NK-92 (cell line): ENCODE results near the gene OXTR.
"Not testable (repeated sequence)": the region's sequence is repeated elsewhere in the genome, so short reads cannot be mapped to it uniquely, and the experiment has no call there.

Experiments used
- DNase-seq: peaks from one replicate; lab custom pipeline; 2025; ENCODE audit not compliant: unreplicated experiment; lab: John Stamatoyannopoulos, UW

OXTR gene

DNA sequence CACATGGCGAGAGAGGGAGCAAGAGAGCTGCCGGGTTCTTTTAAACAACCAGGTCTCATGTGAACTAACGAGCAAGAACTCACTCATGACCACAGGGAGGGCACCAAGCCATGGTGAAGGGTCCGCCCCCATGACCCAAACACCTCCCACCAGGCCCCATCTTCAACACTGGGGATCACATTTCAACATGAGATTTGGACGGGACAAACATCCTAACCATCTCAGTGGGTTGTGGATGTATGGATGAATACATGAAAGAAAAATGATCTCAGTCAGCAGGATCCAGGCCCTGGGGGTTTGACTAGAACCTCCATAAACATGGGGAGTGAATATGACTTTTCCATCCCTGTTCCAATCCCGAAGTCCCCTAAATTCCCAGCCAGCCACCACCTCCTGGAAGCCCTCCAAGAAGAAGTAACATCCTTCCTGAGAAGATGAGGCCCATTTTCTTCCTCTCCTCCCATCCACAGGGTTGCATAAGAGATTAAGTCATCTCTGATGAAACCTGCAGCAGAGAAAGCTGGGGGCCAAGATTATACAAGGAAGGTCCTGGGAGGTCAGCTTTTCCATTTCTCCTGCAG lies 26.3 kb downstream of the OXTR start:
- DNase-seq = no peak

DNA sequence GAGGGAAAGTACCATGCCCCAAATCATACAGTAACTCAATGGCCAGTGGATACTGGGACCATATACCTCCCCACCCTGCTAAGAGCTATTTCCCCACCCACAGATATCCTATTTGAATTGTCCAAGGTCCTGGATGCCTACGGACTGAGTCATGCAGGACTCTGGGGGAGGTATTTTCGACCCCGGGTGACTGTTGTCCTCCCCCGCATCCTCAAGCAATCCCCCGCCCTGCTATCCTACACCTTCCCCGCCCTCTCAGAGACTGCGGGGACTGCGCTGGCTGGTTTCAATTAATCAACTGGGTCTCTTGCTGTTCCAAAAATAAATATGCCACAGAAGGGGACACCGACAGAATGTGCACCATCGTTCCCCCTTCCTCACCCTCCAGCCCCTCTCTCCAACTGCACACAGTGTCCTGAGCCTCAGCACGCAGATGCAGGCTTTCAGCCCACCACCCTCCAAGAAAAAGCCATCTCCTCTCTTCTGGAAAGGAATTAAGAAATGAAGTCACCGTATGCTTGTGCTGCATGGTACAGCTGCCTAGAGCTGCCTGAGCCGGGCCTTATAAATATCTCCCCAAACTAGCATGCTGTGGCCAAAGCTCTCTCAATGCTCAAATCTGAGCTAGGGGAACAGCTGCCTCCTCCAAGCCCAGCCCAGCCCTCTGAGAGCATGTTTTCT lies 27.7 kb downstream of the OXTR start:
- no peak for DNase-seq

DNA sequence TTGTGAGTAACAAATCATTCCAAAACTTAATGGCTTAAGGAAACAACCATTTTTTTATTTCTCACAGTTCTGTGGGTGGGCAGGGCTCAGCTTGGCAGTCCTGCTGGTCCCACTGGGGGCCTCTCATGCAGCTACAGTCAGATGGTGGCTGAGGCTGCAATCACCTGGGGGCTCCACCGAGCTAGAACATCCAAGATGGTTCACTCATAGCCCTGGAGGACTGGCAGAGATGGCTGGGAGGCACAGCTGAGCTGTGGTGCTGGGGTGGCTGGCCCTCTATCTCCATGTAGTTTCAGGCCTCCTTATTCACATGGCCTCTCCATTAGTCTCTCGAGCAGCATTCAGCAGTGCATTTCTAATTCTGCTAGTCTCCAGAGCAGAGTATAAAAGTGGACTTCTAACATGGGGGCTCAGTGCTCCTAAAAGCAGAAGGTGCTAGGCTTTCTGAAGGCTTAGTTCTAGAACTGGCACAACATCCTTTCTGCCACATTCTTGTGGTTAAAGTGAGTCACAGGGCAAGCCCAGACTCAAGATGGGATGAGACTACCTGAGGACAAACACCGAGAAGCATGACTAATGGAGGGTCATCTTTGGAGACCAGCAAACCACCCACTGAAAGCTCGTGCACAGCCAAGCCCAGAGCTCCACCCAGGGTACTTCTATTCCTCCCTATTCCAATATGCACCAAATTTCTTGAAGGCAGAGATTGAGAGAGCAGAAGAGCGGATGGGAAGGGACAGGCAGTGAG lies 29.5 kb downstream of the OXTR start:
- DNase-seq = no peak

DNA sequence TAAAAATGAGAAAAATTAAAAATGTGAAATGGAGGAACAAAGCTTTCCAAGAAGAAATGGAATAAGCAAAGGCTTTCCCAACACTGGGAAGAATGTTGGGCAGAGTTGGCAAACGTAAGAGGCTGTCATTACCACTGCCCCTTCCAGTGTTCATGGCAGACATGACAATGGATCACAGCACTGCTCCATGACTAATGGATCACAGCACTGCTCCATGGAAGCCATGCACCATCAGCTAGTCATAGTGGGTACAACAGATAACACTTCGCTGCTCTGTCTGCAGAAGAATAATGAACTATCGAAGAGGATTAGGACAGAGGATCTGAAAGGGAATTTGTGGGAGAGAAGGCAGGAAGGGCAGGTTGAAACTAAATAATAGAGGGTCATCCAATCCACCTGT lies 30.8 kb downstream of the OXTR start:
- no peak for DNase-seq

DNA sequence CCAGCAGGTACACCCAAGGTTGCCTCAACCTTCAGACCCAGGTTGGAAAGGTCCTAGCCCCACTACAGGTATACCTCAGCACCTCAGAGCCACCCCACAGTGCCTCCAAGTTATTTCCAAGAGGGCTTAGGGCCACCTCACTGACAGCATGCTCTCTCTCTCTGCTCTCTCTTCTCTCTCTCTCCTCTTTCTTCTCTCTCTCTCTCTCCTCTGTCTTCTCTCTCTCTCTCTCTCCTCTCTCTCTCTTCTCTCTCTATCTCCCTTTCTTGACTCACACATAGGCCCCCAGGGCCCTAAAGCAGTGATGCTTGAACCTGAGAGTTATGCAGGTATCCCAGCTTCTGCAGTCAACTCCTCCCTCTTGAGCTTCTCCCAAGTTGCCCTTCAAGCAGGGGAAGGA lies 31.6 kb downstream of the OXTR start:
- DNase-seq = no peak

DNA sequence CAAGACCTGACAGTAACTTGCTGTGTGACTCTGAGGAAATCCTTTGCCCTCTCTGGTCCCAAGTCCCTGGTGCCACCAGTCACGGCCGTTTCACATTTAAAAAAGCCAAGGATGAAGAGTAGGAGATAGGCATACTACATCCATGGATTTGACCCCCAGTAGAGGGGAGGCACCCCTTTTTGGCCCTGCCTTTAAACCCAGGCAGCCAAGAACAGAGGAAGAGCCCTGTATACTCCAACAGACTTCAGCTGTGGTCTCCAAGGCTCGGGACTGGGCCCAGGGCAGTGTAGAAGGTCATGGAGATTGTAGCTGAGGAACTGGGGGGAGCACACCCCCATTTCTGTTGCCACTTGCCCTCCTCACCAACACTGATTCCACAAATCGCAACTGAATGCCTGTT lies 32.1 kb downstream of the OXTR start:
- DNase-seq = no peak

DNA sequence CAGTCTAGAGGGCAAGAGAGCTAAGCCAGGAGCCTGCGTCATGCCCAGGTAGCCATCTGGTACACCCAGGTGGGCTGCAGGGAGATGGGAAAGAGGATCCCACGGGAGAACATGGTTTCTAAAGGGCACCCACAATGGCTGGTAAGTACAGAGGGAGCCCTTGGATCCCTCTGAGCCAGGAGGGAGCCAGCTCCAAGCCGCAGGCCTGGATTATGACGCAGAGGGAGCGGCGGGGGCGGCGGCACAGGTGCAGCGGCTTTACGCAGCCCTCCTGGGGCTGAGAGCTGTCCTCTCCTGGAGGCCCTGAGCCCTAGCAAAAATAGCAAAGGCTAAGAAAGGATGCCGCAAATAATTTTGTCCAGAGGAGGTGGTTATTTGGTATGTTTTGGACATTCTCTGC lies 33.0 kb downstream of the OXTR start:
- DNase-seq = no peak

DNA sequence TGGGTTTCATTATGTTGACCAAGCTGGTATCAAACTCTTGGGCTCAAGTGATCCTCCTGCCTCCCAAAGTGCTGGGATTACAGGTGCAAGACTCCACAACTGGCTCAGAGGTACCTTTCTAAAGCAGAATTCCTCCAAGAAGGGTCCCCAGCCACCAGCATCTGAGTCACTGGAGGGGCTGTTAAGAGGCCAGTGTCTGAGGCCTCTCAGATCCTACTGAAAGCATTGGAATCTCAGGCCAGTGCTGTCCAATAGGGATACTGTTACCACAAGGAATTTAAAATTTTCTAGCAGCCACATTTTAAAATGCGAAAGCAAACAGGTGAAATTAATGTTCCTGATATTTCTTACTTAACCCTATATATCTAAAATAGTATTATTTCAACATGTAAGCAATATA lies 34.5 kb downstream of the OXTR start:
- DNase-seq = no peak

DNA sequence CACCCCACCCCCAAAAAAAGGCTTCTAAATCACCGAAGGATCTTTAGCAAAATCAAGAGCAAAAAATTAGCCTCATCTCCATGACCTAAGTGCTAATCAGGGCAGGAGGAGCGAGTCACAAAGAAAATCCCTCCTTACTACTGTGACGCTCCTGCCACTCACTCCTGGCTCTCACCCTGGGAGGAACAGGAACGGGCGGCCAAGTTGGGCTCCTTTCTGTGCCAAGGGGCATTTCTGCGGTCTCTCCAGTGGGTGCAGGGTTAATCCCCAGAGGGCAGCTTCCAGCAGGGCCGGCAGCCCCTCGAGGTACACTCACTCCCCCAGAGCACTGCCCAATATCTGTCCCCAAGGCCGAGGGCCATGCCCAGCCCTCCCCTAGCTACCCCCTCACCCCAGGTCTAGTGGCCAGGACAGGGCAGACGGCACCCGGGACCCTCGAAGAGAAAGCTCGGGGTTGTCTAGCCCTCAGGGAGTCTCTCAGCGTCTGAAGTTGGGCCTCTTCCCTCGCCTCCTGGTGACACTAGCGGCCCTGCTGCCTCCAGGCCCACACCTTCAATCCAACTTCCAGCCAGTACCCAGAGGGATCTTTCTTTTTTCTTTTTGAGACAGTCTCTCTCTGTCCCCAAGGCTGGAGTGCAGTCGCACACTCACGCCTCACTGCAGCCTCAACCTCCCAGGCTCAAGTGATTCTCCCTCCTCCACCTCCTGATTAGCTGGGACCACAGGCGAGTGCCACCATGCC lies 35.1 kb downstream of the OXTR start:
- no peak for DNase-seq

DNA sequence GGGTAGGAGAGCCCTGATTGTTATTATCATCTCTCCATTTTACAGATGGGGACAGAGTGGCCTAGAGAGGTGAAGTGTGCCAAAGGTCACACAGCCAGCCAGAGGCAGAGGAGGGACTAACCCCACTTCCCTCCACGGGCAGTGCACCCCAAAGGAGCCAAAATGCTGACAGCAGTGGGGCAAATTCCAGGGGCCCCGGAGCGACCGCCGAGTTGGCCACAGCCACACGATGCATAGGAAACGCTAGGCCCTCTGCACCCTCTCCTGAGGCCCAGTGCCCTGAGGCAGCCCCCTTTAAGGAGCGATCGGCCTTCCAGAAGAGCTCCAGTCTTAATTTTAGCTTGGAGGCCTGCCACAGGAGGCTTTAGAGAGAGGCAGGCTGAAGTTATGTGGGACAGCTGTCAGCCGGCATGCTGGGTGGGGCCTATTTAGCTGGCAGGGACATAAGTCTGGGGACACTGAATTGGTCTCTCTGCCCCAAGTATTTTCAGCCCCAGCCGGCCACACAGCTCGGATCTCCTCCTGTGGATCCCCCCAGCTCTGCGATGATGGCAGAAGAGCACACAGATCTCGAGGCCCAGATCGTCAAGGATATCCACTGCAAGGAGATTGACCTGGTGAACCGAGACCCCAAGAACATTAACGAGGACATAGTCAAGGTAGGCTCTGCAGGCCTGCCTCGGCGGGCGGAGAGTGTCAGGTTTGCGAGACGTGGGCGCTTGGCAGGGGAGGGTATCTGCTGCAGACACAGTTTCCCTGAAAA lies 35.9 kb downstream of the OXTR start, which contains the start of gene CAV3:
Gene CAV3, plus strand, starts transcription at position 471 of the 763 bp plus-strand sequence. Its CDS starts 75 bp downstream, at position 546.
- DNase-seq = no peak

DNA sequence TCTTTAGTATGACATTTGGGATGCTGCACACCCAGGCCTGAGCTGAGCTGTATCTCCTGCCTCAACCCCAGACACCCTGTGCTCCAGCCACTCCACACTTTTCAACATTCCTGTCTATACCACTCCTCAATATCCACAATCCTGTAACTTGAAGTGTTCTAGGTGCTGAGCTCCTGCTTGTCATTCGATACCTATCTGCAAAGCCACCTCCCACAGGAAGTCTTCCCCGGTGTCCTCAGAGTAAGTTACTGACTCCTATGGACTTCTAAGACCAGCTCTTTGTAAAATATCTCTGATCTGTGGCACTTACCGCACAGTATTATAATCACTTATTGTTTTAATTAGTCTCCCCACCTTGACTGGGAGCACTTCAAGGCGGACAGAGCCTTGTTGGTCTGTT lies 37.0 kb downstream of the OXTR start:
- no peak for DNase-seq

DNA sequence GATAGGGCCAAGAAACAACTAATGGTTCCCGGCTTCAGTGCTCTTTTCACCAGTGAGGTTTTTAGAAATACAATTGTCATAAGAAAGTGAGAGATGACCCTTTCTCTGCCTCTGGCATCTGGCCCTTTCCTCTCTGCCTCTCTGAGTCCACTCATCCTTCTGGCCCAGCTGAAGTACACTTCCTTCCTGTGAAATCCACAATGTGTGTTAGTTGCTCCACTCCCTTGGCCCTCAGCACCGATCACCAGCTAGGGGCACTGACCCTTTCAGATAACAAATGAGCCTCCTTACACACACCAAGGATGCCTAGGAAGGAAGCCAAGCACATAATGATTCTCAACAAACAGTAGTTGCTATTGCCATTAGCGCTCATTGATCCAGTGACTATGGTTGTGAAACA lies 38.8 kb downstream of the OXTR start:
- DNase-seq = no peak

DNA sequence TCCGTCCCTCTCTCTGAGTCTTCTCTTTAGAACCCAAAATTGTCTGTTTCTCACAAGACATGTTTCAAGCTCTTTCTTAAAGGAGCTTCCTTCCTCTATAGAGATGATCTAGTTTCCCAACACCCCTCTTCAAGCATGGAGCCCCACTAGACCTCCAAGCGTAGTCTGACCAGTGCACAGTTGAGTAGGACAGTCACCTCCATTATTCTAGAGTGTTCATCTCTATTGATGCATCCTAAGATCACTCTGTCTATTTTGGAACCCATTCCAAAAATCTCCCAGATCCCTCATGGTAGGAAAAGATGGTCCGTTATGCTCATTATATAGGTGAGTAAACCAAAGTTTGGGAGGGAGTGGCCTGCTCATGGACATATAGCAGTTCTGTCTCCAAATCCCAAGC lies 39.9 kb downstream of the OXTR start:
- no peak for DNase-seq

DNA sequence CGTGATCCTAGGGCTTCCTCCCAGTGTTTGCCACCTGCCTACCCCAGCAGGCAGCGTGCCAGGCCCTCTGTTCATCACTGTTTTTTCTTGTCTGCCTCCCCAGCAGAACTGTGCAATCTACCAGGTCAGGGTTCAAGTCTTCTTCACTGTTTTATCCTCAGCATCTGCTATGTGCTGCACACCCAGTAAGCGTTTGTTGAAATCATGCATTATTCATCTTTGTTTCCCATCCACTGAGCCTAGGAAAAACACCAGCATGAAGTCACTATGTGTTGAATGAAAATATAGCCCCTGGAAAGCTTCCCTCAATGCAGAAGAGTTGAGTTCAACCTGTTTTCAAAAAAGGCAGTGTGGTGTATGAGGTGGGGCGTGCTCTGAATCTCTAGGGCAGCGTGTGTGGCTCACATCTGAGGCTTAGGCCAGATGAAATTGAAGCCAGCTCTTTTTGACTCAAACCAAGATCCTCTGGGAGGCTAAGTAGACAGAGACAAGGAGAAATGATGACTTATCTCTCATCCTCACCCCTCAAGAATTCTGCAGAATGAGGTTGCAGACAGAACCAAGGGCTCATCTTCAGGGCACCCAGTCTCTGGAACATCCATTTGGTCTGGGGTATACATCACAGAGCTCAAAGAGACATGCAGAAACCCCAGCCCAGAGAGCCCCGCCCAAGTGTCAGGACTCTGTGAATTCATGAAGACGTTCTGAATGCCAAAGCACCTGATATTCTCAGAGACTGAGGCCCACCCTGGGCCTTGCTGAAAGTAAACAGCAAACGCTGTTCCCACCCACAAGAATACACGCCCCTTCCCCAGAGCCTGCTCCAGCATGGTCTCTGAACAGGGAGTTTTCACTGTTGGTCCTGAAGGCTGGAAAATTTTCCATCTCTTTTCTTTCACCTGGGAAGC lies 41.6 kb downstream of the OXTR start:
- no peak for DNase-seq

DNA sequence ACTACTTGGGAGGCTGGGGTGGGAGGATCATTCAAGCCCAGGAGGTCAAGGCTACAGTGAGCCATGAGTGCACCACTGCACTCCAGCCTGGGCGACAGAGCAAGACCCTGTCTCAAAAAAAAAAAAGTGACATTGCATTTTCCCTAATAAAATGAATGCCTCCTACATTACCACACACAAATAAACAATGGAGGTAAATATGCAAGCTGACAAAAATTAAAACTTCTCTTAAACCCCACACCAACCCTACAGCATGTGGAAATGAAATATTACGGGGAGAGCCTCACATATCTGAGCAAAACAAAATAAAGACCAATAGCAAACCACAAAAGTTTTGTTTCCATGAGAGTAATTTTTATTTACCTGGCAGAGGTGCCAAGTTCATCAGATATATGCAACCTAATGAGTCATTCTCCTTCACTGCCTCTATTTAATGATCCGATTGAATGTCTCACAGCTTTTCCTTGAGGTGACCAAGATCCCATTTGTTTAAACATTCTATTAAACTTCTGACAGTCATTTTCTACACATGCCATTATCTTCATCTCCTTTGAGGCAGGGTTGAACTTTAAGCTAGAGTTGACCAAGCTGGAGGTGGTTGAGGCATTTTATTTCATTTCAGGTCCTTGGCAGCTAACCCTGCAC lies 45.2 kb downstream of the OXTR start:
- DNase-seq = no peak

DNA sequence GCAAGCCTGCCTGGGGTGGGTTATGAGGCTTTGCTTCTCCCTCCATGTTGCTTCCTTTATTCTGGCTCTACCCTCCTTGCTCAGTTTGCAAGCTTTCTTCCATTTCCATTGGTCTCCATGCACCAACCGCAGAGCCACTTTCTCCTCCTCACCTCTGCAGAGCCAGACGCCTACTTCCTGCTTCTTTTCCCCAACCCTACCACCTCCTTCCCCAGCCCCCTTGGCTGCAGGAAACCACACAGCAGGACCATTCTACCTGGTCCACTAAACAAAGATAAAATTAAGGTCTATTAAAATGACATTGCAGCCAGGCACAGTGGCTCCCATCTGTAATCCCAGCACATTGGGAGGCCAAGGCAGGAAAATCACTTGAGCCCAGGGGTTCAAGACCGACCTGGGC lies 45.8 kb downstream of the OXTR start:
- DNase-seq = no peak

DNA sequence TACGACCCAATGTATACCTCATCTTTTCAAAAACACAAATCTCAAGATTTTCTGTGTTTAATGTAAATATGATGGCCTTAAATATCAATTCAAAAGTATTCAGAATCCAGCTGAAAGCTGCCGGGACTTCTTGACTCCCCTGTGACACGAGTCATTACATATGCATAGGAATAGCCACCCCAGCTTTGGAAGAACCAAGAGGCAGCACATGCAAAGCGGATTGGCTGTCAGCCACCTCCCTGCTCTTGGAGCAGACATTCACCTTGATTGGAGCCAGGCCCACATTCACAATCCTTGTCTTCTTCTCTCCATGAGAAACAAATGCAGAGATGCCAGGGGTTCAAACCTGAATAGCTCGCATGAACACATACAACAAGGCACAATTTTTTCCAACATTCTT lies 46.6 kb downstream of the OXTR start:
- no peak for DNase-seq

DNA sequence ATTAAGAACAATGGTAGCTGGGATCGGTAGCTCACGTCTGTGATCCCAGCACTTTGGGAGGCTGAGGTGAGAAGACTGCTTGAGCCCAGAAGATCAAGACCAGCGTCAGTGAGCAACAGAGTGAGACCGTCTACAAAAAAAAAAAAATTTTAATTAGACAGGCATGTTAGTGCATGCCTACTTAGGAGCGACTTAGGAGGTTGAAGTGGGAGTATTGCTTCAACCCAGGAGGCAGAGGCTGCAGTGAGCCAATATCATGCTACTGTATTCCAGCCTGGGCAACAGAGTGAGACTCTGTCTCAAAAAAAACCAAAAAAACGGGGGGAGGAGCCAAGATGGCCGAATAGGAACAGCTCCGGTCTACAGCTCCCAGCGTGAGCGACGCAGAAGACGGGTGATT lies 53.7 kb downstream of the OXTR start:
- DNase-seq = not testable (repeated sequence)
